Mesenchymal stem cell (in vitro differentiated cells and primary cell): ENCODE measurements around the gene ETFA.
A peak's percentile ranks its signal among the peaks of the same experiment; 100 is the strongest.

Source experiments
- DNase-seq: peaks from one replicate; pipeline ENCODE4 v3.0.0-alpha.2; 2013
- H2AFZ ChIP-seq: one replicate; pipeline ENCODE4 v1.6.1; 2013; ENCODE audit warnings: low read depth, mild to moderate bottlenecking, control low read depth, inconsistent platforms, low read length, moderate library complexity
- H2AK5ac ChIP-seq: 2 replicates; pipeline ENCODE4 v1.6.1; 2013; ENCODE audit warnings: low read length, moderate library complexity, mild to moderate bottlenecking, inconsistent platforms; ENCODE audit not compliant: severe bottlenecking
- H2BK120ac ChIP-seq: one replicate; pipeline ENCODE4 v1.6.1; 2013; ENCODE audit warnings: low read depth, mild to moderate bottlenecking, inconsistent platforms, low read length, moderate library complexity
- H2BK12ac ChIP-seq, 2 experiments: one replicate each; pipeline ENCODE4 v1.6.1; 2013; ENCODE audit warnings: inconsistent platforms in 2 of 2, low read length in 2 of 2, mild to moderate bottlenecking in 2 of 2, moderate library complexity in 2 of 2, control low read depth in 1 of 2
- H2BK15ac ChIP-seq: one replicate; pipeline ENCODE4 v1.6.1; 2013; ENCODE audit warnings: mild to moderate bottlenecking, low read depth, inconsistent platforms; ENCODE audit not compliant: poor library complexity, severe bottlenecking
- H2BK5ac ChIP-seq: 2 replicates; pipeline ENCODE4 v1.6.1; 2013; ENCODE audit warnings: low read depth, mild to moderate bottlenecking, low read length, control low read depth, inconsistent platforms; ENCODE audit not compliant: poor library complexity, severe bottlenecking
- H3K14ac ChIP-seq, 2 experiments: one replicate each; pipeline ENCODE4 v1.6.1; 2013; ENCODE audit warnings: inconsistent platforms in 2 of 2, low read length in 2 of 2, control low read depth in 1 of 2, mild to moderate bottlenecking in 1 of 2, moderate library complexity in 1 of 2
- H3K18ac ChIP-seq, 2 experiments: one replicate each; pipeline ENCODE4 v1.6.1; 2013; ENCODE audit warnings: inconsistent platforms in 2 of 2, low read length in 2 of 2, control low read depth in 1 of 2, low read depth in 1 of 2, mild to moderate bottlenecking in 1 of 2
- H3K23ac ChIP-seq, 2 experiments: one replicate each; pipeline ENCODE4 v1.6.1; 2013; ENCODE audit warnings: inconsistent platforms in 2 of 2, low read length in 2 of 2, mild to moderate bottlenecking in 2 of 2, moderate library complexity in 2 of 2, control low read depth in 1 of 2
- H3K27ac ChIP-seq: 2 replicates; pipeline ENCODE4 v1.5.1; 2013; ENCODE audit warnings: mild to moderate bottlenecking, moderate library complexity, low read length, control low read depth, inconsistent platforms; ENCODE audit not compliant: poor library complexity, severe bottlenecking
- H3K27me3 ChIP-seq, 2 experiments: 2 replicates each; pipeline versions ENCODE4 v1.6.1 to v1.7.0; 2013; ENCODE audit warnings: low read length in 2 of 2, mild to moderate bottlenecking in 2 of 2, moderate library complexity in 2 of 2, control low read depth in 1 of 2, inconsistent platforms in 1 of 2; ENCODE audit not compliant: control insufficient read depth in 1 of 2, insufficient read depth in 1 of 2
- H3K36me3 ChIP-seq, 2 experiments: 2 replicates each; pipeline versions ENCODE4 v1.6.1 to v1.7.0; 2013; ENCODE audit warnings: low read length in 2 of 2, control low read depth in 1 of 2, inconsistent platforms in 1 of 2, low read depth in 1 of 2, mild to moderate bottlenecking in 1 of 2; ENCODE audit not compliant: insufficient read depth in 2 of 2, control insufficient read depth in 1 of 2
- H3K4ac ChIP-seq, 2 experiments: one replicate each; pipeline ENCODE4 v1.6.1; 2013; ENCODE audit warnings: inconsistent platforms in 2 of 2, low read length in 2 of 2, mild to moderate bottlenecking in 2 of 2, moderate library complexity in 2 of 2, control low read depth in 1 of 2, low read depth in 1 of 2
- H3K4me1 ChIP-seq: 2 replicates; pipeline ENCODE4 v1.6.1; 2013; ENCODE audit warnings: low read depth, low read length, control low read depth; ENCODE audit not compliant: control insufficient read depth, insufficient read depth
- H3K4me2 ChIP-seq: 2 replicates; pipeline ENCODE4 v1.6.1; 2013; ENCODE audit warnings: low read length, mild to moderate bottlenecking, inconsistent platforms; ENCODE audit not compliant: poor library complexity, severe bottlenecking
- H3K4me3 ChIP-seq, 2 experiments: 2 replicates each; pipeline versions ENCODE4 v1.5.1 to v1.7.0; 2013; ENCODE audit warnings: low read length in 2 of 2, mild to moderate bottlenecking in 2 of 2, control low read depth in 1 of 2, low read depth in 1 of 2; ENCODE audit not compliant: insufficient read depth in 1 of 2
- H3K79me1 ChIP-seq: replicated peaks from 2 replicates; pipeline ENCODE4 v1.6.1; 2013; ENCODE audit warnings: mild to moderate bottlenecking, control low read depth, low read length, inconsistent platforms; ENCODE audit not compliant: poor library complexity, severe bottlenecking
- H3K9ac ChIP-seq: 2 replicates; pipeline ENCODE4 v1.7.0; 2013; ENCODE audit warnings: mild to moderate bottlenecking, low read length, moderate library complexity
- H3K9me3 ChIP-seq: 2 replicates; pipeline ENCODE4 v1.7.0; 2013; ENCODE audit warnings: mild to moderate bottlenecking, low read length; ENCODE audit not compliant: control insufficient read depth
- H4K8ac ChIP-seq: one replicate; pipeline ENCODE4 v1.6.1; 2013; ENCODE audit warnings: inconsistent platforms, mild to moderate bottlenecking, low read length, moderate library complexity
- H4K91ac ChIP-seq: one replicate; pipeline ENCODE4 v1.6.1; 2013; ENCODE audit warnings: mild to moderate bottlenecking, low read length, inconsistent platforms
- WGBS: methylation state at CpG from one replicate; pipeline ENCODE4 v1.1.7; 2013; ENCODE audit warnings: mixed read lengths; 5-methylcytosine and 5-hydroxymethylcytosine counted together

Gene ETFA

GRCh38 chr15:76334438-76335306 is 23.4 kb upstream of the ETFA start:
- Histone ChIP-seq H3K14ac (no peak overlapping the region), H2BK5ac (no peak overlapping the region), H3K4me2 (peak overlapping the region; percentile 32), H2BK120ac (no peak overlapping the region), H3K9ac (no peak overlapping the region), H3K4me3 (no peak overlapping the region), H2BK12ac (peak overlapping the region in 1 of 2 experiments; percentile 31), H4K8ac (no peak overlapping the region), H2AK5ac (no peak overlapping the region), H3K79me1 (no peaks in the 10 kb centered on the region), H3K4ac (no peak overlapping the region), H3K36me3 (no peaks in the 10 kb centered on the region), H3K27me3 (peaks cover 51 to 79% of the 10 kb centered on the region in 2 experiments), H3K18ac (no peak overlapping the region), H3K27ac (no peak overlapping the region), H3K9me3 (no peaks in the 10 kb centered on the region), H2AFZ (no peak overlapping the region), H2BK15ac (no peak overlapping the region), H3K23ac (peak overlapping the region in 1 of 2 experiments; percentile 81), H3K4me1 (peaks cover 21% of the 10 kb centered on the region), H4K91ac (no peak overlapping the region)
- DNase-seq = no peak
- 42% methylated on average over 43 of the region's 44 CpGs for WGBS

GRCh38 chr15:76333720-76334437 is 22.6 kb upstream of the ETFA start:
- no peaks in the 10 kb centered on the region for H3K36me3 ChIP-seq
- H3K18ac ChIP-seq = no peak overlapping the region
- no peak overlapping the region for H2BK5ac ChIP-seq
- no peak overlapping the region for H3K27ac ChIP-seq
- no peak overlapping the region for H2BK12ac ChIP-seq
- H3K4ac ChIP-seq = no peak overlapping the region
- H2BK15ac ChIP-seq = no peak overlapping the region
- peaks cover 43 to 79% of the 10 kb centered on the region in 2 experiments for H3K27me3 ChIP-seq
- peaks cover 20% of the 10 kb centered on the region for H3K4me1 ChIP-seq
- H2AFZ ChIP-seq = no peak overlapping the region
- no peak overlapping the region for H4K8ac ChIP-seq
- no peak overlapping the region for H2AK5ac ChIP-seq
- no peak for DNase-seq
- H2BK120ac ChIP-seq = no peak overlapping the region
- no peaks in the 10 kb centered on the region for H3K79me1 ChIP-seq
- H3K4me2 ChIP-seq = no peak overlapping the region
- H4K91ac ChIP-seq = no peak overlapping the region
- H3K9me3 ChIP-seq = no peaks in the 10 kb centered on the region
- H3K9ac ChIP-seq = no peak overlapping the region
- no peak overlapping the region for H3K14ac ChIP-seq
- WGBS = 46% methylated on average over 9 of the region's 9 CpGs
- no peak overlapping the region for H3K23ac ChIP-seq
- no peak overlapping the region for H3K4me3 ChIP-seq

- H3K23ac ChIP-seq = no peak overlapping the region
- WGBS = 100% methylated on average over 1 of the region's 1 CpG
- H4K8ac ChIP-seq = no peak overlapping the region
- H2BK5ac ChIP-seq = no peak overlapping the region
- H2AFZ ChIP-seq = no peak overlapping the region
- H4K91ac ChIP-seq = no peak overlapping the region
- H2BK12ac ChIP-seq = no peak overlapping the region
- no peak overlapping the region for H3K9ac ChIP-seq
- no peak overlapping the region for H3K4me2 ChIP-seq
- DNase-seq = no peak
- no peak overlapping the region for H3K14ac ChIP-seq
- H3K18ac ChIP-seq = no peak overlapping the region
- no peak overlapping the region for H3K4ac ChIP-seq
- H3K36me3 ChIP-seq = no peaks in the 10 kb centered on the region
- no peaks in the 10 kb centered on the region for H3K79me1 ChIP-seq
- H3K27ac ChIP-seq = no peak overlapping the region
- H3K9me3 ChIP-seq = no peaks in the 10 kb centered on the region
- no peak overlapping the region for H3K4me3 ChIP-seq
- no peak overlapping the region for H2AK5ac ChIP-seq
- H2BK120ac ChIP-seq = no peak overlapping the region
- peaks cover 19% of the 10 kb centered on the region for H3K4me1 ChIP-seq
- peaks cover 37 to 78% of the 10 kb centered on the region in 2 experiments for H3K27me3 ChIP-seq
- no peak overlapping the region for H2BK15ac ChIP-seq
These were observed 22.0 kb upstream of the ETFA start for GRCh38 chr15:76333309-76333708.

GRCh38 chr15:76332796-76333195 is 21.5 kb upstream of the ETFA start:
- Histone ChIP-seq H3K79me1 (no peaks in the 10 kb centered on the region), H3K23ac (no peak overlapping the region), H3K9me3 (no peaks in the 10 kb centered on the region), H3K36me3 (no peaks in the 10 kb centered on the region), H3K4ac (no peak overlapping the region), H4K91ac (no peak overlapping the region), H3K4me2 (no peak overlapping the region), H2AFZ (no peak overlapping the region), H3K4me1 (peaks cover 14% of the 10 kb centered on the region), H2BK12ac (no peak overlapping the region), H3K27ac (no peak overlapping the region), H3K27me3 (peaks cover 33 to 78% of the 10 kb centered on the region in 2 experiments), H2AK5ac (no peak overlapping the region), H3K4me3 (no peak overlapping the region), H2BK15ac (no peak overlapping the region), H3K9ac (no peak overlapping the region), H2BK5ac (no peak overlapping the region), H3K14ac (no peak overlapping the region), H2BK120ac (no peak overlapping the region), H3K18ac (no peak overlapping the region), H4K8ac (no peak overlapping the region)
- 100% methylated on average over 1 of the region's 1 CpG for WGBS
- DNase-seq = no peak
